Testis (tissue), 2 donors: ENCODE measurements around the gene SCEL.

ENCODE experiments used
- POLR2A ChIP-seq: fragments of 450-650 bp; IDR thresholded peaks from one replicate; pipeline ENCODE4 v1.6.1; 2017; ENCODE audit warnings: antibody characterized with exemption, mild to moderate bottlenecking, moderate library complexity
- TF ChIP-seq, protein P1 (sequence below), 3 experiments: fragments of 450-650 bp in 2 of 3; fragments of 200-600 bp in 1 of 3; sonication (generic) in 1 of 3; IDR thresholded peaks; one replicate each; pipeline ENCODE4 v1.5.1; 2016 to 2019; ENCODE audit warnings: antibody characterized with exemption in 3 of 3, mild to moderate bottlenecking in 2 of 3, moderate library complexity in 1 of 3

DNA sequence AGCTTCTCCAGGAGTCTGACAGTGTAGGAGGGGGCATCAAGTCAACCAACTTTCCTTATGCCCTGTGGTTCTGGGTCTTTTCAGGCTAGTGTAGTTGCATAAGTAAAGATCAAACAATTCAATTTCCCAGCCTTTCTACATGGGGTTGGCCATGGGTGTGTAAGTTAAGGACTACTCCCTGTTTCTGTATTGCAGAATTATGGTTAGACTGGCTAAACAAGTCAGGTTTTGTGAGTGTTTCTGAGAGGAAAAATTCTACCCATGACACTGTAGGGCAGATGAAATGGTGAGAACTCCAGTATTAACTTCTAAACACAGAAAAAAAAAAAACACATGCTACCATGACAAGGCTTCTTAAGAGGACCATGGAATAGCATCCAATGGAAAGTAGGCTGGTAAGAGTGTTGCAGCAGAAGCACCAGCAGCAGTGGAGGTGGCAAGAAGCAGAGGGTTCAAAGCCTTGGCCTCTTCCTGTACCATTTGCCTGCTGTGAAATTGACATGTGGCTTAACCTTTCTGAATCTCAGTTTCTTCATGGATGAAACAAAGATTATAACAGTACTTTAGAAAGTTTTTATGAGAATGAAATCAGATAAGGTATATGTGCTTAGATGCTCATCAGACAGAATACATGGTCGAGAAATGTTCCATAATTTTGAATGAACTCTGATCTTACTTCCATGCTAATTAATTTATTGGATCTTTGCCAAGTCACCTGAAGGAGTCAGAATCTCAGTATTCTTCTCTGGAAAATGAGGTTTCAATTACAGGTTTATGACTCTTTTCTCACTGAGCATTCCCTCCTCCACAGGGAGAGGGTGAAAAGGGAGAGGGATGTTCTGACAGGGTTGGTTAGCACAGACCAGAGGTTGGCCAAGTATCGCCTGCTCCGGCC, 11.4 kb upstream of the SCEL start:
- TF ChIP-seq, protein P1, sequence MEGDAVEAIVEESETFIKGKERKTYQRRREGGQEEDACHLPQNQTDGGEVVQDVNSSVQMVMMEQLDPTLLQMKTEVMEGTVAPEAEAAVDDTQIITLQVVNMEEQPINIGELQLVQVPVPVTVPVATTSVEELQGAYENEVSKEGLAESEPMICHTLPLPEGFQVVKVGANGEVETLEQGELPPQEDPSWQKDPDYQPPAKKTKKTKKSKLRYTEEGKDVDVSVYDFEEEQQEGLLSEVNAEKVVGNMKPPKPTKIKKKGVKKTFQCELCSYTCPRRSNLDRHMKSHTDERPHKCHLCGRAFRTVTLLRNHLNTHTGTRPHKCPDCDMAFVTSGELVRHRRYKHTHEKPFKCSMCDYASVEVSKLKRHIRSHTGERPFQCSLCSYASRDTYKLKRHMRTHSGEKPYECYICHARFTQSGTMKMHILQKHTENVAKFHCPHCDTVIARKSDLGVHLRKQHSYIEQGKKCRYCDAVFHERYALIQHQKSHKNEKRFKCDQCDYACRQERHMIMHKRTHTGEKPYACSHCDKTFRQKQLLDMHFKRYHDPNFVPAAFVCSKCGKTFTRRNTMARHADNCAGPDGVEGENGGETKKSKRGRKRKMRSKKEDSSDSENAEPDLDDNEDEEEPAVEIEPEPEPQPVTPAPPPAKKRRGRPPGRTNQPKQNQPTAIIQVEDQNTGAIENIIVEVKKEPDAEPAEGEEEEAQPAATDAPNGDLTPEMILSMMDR (IDR thresholded peaks at IDR 0.05): no peak
- no peak for TF ChIP-seq POLR2A
